ENCODE data around the gene BLOC1S4. TPM values are rescaled to one million over a fixed set of nuclear protein-coding genes. Genes with fewer than 3 reads are reported as not detected.

Gene BLOC1S4
- total RNA-seq, 1 experiment from 2014 or later: 15.7 TPM

- H3K9me2 ChIP-seq (ENCODE audit: insufficient read depth): no peaks in the 10 kb centered on the region
- no peak overlapping the region for H3K27ac ChIP-seq (ENCODE audit: low read depth, low read length)
- ChIA-PET RAD21 (ENCODE audit: low non-redundant PET in 1 of 2, low total read pairs in 2 of 2, uncharacterized antibody in 2 of 2, unreplicated experiment in 2 of 2) (no interaction called here), CTCF (no interaction called here), POLR2A (no interaction called here)
- no peak overlapping the region for H2AFZ ChIP-seq (ENCODE audit: low read depth, low read length, poor library complexity, severe bottlenecking)
- BruUV-seq (replicated peaks): no TSS peak
- no peak overlapping the region for H3K9ac ChIP-seq (ENCODE audit: low read length)
- intact Hi-C loops (cut with micrococcal nuclease): no loop called here
- no peak for DNase-seq (ENCODE audit: low read depth, low spot score)
- TF ChIP-seq, protein P1, sequence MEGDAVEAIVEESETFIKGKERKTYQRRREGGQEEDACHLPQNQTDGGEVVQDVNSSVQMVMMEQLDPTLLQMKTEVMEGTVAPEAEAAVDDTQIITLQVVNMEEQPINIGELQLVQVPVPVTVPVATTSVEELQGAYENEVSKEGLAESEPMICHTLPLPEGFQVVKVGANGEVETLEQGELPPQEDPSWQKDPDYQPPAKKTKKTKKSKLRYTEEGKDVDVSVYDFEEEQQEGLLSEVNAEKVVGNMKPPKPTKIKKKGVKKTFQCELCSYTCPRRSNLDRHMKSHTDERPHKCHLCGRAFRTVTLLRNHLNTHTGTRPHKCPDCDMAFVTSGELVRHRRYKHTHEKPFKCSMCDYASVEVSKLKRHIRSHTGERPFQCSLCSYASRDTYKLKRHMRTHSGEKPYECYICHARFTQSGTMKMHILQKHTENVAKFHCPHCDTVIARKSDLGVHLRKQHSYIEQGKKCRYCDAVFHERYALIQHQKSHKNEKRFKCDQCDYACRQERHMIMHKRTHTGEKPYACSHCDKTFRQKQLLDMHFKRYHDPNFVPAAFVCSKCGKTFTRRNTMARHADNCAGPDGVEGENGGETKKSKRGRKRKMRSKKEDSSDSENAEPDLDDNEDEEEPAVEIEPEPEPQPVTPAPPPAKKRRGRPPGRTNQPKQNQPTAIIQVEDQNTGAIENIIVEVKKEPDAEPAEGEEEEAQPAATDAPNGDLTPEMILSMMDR (IDR thresholded peaks at IDR 0.05 in 2 of 3, conservative IDR thresholded peaks at IDR 0.05 in 1 of 3; ENCODE audit: borderline replicate concordance in 1 of 3, insufficient read depth in 1 of 3, low read depth in 2 of 3, low read length in 2 of 3): no peak
- TF ChIP-seq, protein P2, sequence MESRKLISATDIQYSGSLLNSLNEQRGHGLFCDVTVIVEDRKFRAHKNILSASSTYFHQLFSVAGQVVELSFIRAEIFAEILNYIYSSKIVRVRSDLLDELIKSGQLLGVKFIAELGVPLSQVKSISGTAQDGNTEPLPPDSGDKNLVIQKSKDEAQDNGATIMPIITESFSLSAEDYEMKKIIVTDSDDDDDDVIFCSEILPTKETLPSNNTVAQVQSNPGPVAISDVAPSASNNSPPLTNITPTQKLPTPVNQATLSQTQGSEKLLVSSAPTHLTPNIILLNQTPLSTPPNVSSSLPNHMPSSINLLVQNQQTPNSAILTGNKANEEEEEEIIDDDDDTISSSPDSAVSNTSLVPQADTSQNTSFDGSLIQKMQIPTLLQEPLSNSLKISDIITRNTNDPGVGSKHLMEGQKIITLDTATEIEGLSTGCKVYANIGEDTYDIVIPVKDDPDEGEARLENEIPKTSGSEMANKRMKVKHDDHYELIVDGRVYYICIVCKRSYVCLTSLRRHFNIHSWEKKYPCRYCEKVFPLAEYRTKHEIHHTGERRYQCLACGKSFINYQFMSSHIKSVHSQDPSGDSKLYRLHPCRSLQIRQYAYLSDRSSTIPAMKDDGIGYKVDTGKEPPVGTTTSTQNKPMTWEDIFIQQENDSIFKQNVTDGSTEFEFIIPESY (IDR thresholded peaks at IDR 0.05; ENCODE audit: extremely low read depth, insufficient replicate concordance, low read length): no peak
- no peak for TF ChIP-seq SIN3A (IDR thresholded peaks at IDR 0.05; ENCODE audit: low read depth)
- no peak for TF ChIP-seq FOSL1 (IDR thresholded peaks at IDR 0.05; ENCODE audit: low read depth)
- no peak for TF ChIP-seq MAX (IDR thresholded peaks at IDR 0.05)
- TF ChIP-seq EZH2 (IDR thresholded peaks at IDR 0.05): no peak
- no peak for TF ChIP-seq EZH2phosphoT487 (IDR thresholded peaks at IDR 0.05; ENCODE audit: borderline replicate concordance)
- no peak for TF ChIP-seq TCF7L2 (IDR thresholded peaks at IDR 0.05; ENCODE audit: borderline replicate concordance, extremely low read depth, insufficient read depth, insufficient read length)
- no peak for TF ChIP-seq CBX3 (IDR thresholded peaks at IDR 0.05; ENCODE audit: low read depth)
- TF ChIP-seq, protein P3, sequence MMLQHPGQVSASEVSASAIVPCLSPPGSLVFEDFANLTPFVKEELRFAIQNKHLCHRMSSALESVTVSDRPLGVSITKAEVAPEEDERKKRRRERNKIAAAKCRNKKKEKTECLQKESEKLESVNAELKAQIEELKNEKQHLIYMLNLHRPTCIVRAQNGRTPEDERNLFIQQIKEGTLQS (IDR thresholded peaks at IDR 0.05): no peak
- no peak for TF ChIP-seq ZNF274 (IDR thresholded peaks at IDR 0.05; ENCODE audit: low read depth, low read length)
- TF ChIP-seq POLR2A (IDR thresholded peaks at IDR 0.05; ENCODE audit: borderline replicate concordance, extremely low read depth, insufficient read depth, insufficient read length): no peak
- TF ChIP-seq ELF1 (IDR thresholded peaks at IDR 0.05; ENCODE audit: borderline replicate concordance, low read depth): no peak
- TF ChIP-seq ZFX (IDR thresholded peaks at IDR 0.05): no peak
- TF ChIP-seq CEBPB (IDR thresholded peaks at IDR 0.05; ENCODE audit: low read depth): no peak
- TF ChIP-seq YY1 (IDR thresholded peaks at IDR 0.05; ENCODE audit: extremely low read depth, insufficient replicate concordance, low read depth, low read length): no peak
- TF ChIP-seq RAD21 (IDR thresholded peaks at IDR 0.05; ENCODE audit: low read depth): no peak
- no peak for TF ChIP-seq SRF (IDR thresholded peaks at IDR 0.05; ENCODE audit: low read depth)
- H3K27me3 ChIP-seq (ENCODE audit: insufficient read depth, low read length): no peaks in the 10 kb centered on the region
- no peaks in the 10 kb centered on the region for H4K20me1 ChIP-seq (ENCODE audit: insufficient read depth)
- no peaks in the 10 kb centered on the region for H3K9me3 ChIP-seq (ENCODE audit: control insufficient read depth in 1 of 2, insufficient read depth in 1 of 2, low read depth in 1 of 2, low read length in 2 of 2)
- no peak for ATAC-seq
- H3K36me3 ChIP-seq (ENCODE audit: control insufficient read depth in 1 of 2, insufficient read depth in 2 of 2, low read length in 2 of 2): no peaks in the 10 kb centered on the region
- H3K4me2 ChIP-seq (ENCODE audit: low read length): no peak overlapping the region
- H3K4me3 ChIP-seq (replicated peaks in 1 of 2; ENCODE audit: low read depth in 1 of 2, low read length in 2 of 2): no peak overlapping the region
- no peaks in the 10 kb centered on the region for H3K79me2 ChIP-seq (ENCODE audit: insufficient read depth, low read length)
- H3K4me1 ChIP-seq (ENCODE audit: control insufficient read depth in 1 of 2, insufficient read depth in 2 of 2, low read length in 2 of 2): peaks cover 12 to 42% of the 10 kb centered on the region in 2 experiments
Observed at GRCh38 chr4:6754481-6755087, 38.6 kb downstream of the BLOC1S4 start.
